GM21367 (cell line): ENCODE data around the gene DTWD2.

ENCODE experiments used
- ATAC-seq: cut with Tn5 transposase; IDR thresholded peaks from one replicate; pipeline ENCODE4 v1.9.1; 2021; ENCODE audit not compliant: unreplicated experiment

The DTWD2 gene

DNA sequence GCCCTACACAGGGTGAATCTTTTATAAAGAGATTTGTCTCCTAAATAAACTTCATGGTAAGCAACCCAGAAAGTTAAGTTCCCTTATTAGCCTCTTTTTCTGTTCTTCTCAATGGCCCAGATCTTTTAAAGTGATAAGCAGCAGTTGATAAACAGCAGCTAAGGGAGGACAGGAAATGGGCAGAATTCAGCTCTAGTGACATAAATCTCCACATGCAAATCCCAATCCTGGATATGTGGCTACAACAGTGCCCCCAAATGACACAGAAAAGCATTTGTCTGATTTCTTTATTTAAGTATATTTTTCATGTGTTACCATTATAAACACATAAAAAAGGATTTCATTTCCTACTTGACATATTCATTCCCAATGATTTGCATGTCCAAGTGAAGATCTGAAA is 199.0 kb downstream of the DTWD2 start:
- ATAC-seq = no peak

DNA sequence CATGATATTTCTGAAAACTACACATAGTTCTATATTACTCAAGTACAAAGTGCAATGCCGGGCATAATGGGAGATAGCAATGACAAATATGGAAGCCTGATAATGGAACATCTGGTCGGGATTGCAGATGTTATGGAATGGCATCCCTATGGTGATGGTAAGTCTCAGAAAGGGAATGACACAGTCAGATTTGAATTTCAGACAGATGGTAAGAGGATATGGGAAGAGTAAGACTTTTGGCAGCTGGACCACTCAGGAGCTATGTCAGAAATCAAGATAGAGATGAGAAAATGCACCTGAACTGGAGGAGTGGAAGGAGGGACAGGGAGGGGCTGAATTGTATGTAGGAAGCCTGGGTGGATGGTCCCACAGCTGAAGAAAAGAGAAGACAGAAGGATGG is 200.0 kb downstream of the DTWD2 start:
- no peak for ATAC-seq
